Uterus (tissue), 2 donors: ENCODE measurements around the gene OPCML.

Source experiments
- CTCF ChIP-seq, 4 experiments: fragments of 200-600 bp in 2 of 4; fragments of 450-650 bp in 2 of 4; sonication (generic) in 2 of 4; IDR thresholded peaks; one replicate each; pipeline ENCODE4 v1.5.1; 2016 to 2019; ENCODE audit warnings: antibody characterized with exemption in 4 of 4, mild to moderate bottlenecking in 2 of 4, moderate library complexity in 1 of 4
- POLR2A ChIP-seq, 2 donors: fragments of 450-650 bp; IDR thresholded peaks; one replicate each; pipeline ENCODE4 v1.6.1; 2016; ENCODE audit warnings: antibody characterized with exemption in 2 of 2, mild to moderate bottlenecking in 1 of 2, moderate library complexity in 1 of 2

GRCh38 chr11:132430429-132431062 lies 1101.8 kb downstream of the OPCML start:
- TF ChIP-seq POLR2A (IDR thresholded peaks at IDR 0.05), result no peak
- TF ChIP-seq CTCF (IDR thresholded peaks at IDR 0.05), result no peak
